Measurements from ENCODE around the gene MARCHF3.
"Not testable (repeated sequence)": the region's sequence is repeated elsewhere in the genome, so short reads cannot be mapped to it uniquely, and the experiment has no call there.

The MARCHF3 gene

DNA sequence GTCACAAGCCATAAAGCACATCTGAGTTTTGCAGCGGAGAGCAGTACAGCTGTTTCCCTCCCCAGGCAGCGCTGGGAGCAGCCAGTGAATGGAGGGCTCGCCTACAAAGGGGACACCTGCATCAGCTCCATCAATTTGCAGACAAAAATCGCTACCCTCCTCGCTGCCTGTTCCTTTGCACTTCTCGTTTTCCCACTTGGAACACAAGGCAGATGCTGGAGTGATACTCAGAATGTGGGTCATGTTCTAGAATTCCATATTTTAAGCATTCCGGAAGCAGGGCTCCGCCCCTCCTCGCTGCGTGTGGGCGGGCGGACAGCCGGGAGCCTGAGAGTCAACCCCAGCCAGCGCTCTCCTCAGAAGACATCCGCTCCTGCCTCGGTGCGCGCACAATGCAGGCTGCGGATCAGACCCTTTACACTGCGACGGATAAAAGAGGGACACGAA lies 161.3 kb downstream of the MARCHF3 start:
- DNase-seq = peak; percentile 80

DNA sequence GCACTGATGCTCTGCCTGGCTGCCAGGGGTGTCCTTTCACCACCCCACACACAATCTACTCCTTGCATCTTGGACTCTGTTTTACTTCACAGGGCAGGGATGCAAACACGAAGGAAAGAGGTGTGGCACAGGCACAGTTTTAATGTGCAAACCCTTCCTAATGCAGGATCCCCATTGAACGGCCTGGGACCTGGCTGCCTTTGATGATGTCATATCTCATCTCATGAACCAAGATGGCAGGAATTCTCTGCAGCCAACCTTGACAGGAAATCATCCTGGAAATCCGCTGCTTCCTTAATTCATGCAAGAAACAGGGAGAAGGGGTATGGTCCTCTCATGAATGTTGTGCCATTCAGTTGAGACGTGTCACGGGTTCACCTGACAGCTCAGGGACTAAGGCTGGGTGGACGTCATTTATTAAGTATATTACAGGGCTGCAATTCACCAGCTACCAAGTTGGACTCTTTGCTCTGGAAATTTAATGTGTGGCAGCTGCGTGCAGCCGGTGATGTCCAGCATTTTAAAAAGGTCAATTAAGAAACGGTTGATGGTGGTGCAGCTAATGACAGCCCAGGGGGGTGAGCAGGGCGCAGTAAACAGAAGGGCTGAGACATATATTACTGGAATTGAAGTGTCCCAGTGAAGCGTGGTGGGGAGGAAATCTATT lies 161.9 kb downstream of the MARCHF3 start:
- DNase-seq = no peak

DNA sequence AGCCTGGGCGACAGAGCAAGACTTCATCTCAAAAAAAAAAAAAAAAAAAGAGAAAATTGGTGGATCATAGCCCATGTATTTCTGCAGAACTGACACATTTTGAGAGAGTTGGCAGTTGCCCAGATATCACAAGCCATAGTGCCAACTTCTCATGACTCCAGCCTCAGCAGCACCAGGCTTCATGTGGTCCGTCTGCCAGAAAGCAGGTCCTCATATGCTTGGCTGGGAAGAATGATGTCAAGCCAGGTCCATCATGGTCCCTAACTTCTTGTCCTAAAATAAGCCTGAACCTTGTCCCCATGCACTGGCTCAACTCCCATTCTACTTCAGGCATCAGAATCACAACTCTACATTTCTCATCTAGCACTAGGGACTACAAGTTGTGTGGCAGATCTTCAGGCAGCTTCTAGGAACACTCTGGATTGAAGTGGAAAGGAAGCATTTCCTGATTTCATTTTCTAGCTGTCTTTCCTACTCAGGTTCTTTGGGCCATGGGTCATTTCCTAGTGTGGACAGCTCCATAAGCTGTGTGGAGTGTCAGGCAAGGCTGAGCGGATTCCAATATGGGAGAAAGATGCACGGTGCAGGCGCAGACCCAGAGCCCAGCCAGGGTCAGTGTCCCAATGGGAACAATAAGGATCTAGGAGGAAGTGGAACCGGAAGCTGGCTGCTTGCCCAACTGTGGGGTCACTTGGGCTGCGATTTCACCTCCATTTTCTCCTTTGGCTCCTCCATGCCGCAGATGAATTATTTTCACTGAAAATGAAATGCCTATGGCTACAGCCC lies 163.3 kb downstream of the MARCHF3 start:
- DNase-seq = no peak

DNA sequence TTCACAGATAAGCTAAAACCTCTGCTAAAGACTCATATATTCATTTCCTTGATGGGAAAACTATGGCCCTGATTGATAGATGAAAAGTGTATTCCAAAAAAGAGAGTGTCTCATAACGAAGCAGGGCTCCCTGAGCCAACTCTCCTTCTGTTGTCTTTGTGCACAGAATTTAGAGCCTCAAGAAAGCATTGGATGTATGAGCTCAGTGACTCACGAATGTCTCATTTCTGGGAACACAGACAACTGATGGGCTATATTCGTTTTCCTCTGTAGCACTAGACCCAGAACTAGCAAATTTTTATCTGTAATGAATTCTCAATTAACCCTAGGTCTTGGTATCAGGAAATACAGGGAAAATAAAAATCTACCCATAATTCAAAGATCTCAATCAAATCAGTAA lies 165.1 kb downstream of the MARCHF3 start:
- DNase-seq = no peak

DNA sequence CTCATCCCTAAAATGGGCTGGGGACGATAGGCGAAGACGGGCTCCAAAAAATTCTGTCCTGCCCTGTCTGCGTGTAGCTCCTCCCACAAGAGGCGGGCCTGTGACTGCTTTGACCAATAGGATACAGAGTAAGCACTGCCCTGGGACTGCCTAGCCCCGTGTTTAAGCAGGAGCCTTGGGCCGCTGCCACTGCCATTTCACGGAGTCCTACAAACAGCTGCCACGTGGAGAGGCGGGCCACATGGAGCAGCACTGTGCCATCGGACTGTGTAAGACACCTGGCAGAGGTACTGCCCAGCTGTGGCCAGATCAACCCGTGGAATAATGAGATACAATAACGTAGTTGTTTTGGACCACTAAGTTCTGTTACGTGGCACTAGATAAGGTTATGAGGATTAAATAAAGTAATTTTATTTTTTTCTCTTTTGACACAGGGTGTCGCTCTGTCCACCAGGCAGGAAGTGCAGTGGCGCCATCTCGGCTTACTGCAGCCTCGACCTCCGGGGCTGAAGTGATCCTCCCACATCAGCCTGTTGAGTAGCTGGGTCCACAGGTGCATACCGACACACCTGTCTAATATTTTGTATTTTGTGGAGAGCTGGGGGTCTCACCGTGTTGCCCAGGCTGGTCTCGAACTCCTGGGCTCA lies 166.2 kb downstream of the MARCHF3 start:
- no peak for DNase-seq

DNA sequence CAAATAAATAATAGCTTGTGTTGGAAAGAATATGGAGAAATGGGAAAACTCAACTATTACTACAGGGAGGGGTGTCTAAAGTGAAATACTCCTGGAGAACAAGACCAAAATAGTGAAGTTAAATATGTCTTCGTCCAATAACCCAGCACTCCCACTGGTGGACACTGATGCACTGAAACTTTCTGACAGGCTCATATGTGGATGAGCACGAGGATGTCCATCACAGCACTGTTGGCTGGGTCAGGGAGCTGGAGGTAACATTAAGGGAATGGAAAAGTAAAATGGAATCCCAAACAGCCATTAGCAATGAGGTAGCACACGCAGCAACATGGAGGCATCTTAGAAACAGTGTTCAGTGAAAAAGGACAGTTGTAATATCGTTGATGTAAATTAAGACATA lies 167.0 kb downstream of the MARCHF3 start:
- DNase-seq = no peak

DNA sequence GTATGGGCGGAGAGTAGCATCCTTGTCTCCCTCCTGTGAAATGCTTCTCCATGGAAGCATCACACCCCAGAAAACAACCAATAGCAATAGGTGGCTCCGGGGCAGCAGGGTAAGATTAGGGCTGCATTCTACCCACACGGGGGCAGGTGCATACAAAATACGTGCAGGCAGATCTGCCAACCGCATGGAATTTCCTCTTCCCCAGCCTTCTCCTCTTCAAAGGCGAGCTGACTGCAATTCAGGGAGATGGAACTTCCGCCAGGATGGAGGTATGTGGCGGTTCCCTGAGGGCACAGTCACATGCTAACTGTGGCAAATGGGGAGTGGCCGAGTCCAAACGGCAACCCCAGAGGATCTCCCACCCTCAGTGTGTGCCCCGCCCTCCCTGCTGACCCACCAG lies 171.9 kb downstream of the MARCHF3 start:
- DNase-seq = no peak

DNA sequence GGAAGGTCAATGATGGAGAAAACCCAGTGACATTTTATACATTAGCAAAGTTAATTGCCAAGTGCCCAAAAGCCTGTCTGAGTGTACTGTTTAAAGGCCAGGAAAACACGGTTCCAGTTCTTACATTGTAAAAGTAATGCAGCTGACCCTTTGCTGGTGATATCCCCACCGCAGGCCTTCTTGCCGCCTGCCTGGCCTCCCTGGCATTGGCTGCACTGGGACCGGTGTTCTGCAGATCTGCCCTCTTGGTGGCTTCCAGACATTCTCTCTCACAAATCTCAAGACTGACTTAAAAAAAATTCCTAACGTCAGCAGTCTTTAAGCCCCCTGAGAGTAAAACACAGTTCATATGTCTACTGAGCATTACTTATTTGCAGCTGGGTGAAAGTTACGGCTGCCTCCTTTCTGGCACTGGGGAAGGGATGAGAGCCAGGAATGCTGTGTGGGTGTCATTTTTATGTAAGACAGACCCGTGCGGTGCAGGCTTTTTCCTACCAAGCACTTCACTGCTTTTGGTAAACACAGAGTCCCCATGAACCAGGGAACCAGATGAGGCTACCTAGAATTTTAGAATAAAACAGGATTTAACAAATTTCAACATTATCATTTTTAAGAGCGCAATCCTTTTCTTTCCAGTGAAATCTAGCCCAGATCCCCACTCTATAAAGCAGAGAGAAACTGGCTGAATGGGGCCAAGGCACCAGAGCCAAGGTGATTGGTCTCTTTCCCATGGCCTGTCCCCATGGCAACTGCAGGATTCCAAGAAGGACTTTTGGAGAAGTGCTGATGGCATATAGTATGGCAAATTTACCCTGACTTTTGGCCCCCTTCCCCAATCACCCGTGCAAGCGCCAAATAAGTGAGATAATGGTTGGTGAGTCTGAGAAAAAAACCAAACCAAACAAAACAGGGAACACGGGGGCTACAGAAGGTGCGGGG lies 172.6 kb downstream of the MARCHF3 start:
- DNase-seq = no peak

DNA sequence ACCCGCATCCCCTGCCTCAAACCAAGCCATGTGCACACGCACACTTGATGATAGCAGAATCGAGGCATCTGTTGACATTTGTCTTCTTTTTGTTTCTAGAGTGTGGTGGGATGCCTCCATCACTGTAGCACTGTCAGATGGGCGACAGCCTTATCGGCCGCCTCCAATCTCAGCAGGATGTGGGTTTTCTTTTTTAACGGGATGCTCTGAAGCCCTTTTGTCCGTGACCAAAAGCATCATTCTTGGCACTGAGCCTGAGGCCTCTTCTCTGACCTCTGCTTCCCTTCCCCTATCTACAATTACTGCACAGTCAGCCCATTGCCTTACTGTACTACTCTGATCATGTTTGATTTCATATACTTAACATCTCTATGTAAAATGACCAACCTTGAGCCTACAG lies 175.1 kb downstream of the MARCHF3 start:
- DNase-seq = no peak

DNA sequence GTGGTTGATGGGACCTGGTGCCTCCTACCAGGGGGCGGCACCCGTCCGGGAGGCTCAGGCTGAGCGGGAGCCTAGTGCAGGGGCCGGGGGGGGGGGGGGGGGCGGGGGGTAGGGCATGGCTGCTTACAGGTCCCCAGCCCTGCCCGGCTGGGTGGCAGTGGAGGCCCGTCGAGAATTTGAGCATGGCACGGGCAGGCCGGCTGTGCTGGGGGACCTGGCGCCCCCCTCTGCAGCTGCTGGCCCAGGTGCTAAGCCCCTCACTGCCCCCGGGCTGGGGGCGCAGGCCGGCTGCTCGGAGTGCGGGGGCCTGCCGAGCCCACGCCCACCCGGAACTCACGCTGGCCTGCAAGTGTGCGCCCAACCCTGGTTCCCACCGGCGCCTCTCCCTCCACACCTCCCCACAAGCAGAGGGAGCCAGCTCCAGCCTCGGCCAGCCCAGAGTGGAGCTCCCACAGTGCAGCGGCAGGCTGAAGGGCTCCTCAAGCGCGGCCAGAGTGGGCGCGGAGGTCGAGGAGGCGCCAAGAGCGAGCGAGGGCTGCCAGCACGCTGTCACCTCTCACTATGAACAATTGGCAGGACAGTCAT lies 175.7 kb downstream of the MARCHF3 start:
- no peak for DNase-seq

DNA sequence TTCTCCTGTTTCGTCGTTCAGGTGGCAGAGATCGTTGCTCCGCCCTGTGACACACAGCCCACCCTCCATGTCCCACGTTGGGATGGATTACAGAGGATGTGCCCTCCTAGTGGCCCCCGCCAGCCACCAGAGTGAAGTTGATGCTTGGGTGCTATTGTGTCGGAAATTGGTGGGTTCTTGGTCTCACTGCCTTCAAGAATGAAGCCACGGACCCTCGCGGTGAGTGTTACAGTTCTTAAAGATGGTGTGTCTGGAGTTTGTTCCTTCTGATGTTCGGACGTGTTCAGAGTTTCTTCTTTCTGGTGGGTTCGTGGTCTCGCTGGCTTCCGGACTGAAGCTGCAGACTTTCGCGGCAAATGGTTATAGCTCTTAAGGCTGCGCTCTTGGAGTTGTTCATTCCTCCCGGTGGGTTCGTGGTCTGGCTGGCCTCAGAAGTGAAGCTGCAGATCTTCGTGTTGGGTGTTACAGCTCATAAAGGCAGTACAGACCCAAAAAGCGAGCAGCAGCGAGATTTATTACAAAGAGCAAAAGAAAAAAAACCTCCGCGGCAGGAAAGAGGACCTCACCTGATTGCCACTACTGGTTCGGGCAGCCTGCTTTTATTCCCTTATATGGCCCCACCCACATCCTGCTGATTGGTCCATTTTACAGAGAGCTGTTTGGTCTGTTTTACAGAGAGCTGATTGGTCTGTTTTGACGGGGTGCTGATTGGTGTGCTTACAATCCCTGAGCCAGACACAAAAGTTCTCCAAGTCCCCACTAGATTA lies 176.6 kb downstream of the MARCHF3 start:
- DNase-seq = not testable (repeated sequence)

DNA sequence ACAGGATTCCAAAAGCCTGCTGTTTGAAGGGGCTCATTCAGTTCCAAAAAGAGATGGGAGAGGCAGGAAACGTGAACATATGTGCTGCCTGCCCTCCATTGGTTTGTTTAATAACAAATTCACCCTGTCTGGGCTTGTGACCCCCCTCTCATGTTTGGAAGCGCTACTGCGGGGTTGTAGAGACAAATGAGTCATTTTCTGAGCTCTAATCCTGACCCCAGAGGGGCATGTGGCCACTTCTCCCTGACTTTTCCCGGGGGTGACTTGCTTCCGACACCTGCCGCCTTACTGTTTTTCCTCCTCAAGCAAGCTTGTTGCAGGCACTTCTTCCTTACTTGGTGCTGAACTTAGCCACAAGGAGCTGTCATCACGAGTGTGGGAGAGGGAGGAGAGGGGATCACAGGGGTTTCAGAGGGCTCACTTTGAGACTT lies 177.5 kb downstream of the MARCHF3 start:
- DNase-seq = no peak

DNA sequence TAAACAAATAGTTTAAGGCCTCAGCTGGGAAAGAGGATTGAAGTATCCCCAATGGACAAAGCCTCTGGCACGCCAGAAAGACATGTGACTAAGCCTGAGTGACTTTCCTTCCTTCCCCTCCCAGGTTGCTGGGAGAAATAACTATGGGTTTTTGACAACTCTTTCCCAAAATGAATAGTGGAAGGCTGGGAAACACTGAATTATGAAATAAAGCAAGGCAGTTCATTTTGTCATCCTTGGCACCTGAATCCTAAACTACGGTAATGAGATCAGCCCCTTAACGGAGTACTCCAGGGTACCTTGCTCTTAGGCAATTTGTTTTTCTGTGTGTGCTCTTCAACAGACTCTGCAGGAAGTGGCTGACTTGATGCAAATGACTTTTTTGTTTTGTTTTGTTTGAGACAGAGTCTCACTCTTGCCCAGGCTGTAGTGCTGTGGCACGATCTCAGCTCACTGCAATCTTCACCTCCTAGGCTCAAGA lies 178.2 kb downstream of the MARCHF3 start:
- DNase-seq = no peak

DNA sequence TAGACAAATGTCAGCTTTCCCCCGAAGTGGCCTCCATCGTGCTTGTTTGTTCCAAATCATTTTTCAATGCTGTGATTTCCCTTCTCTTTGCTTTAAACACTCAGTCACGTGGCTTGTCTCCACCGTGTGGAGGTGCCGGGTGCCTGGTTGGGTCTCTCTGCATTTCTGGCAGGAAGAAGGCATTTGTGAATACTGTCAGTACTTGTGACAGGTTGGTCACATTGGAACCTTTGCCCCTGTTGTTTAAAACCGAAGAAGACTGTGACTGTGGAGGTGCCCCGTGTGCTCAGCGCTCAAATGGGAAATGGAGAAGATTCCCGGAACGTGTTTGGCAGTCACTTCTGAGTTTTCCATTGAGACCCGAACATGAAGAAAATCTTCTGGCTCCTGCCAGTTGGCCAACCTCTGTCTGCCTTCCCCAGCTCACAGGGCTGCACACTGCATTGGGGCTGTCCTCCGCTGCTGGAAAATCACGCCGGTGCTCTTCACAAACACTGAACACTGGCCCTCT lies 178.8 kb downstream of the MARCHF3 start:
- DNase-seq = peak; percentile 81

DNA sequence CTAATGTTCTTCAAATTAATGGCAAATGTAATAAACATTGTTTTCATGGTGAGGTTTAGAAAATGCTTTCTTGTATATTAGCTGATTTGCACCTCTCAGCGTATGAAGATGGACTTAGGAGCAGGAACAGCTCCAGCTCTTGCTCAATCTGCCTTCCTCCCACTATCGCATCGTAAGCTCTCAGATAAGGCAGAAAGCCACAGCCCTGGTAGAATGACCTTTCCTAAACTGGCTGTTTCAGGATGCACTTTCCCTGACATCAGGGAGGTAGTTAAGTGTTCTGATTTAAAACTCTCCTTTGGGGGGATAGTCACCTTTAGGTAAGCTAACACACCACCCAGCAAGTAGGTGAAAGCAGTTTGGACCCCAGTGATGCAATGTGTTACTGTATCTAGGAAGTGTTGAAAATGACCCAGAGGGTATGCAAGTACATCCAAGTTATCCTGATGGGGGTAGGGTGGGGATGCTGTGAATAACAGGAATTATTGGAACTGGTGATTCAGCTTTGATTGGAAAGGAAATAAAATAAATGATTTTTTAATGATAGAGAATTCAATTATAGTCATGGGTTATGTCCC lies 181.2 kb downstream of the MARCHF3 start:
- DNase-seq = no peak

DNA sequence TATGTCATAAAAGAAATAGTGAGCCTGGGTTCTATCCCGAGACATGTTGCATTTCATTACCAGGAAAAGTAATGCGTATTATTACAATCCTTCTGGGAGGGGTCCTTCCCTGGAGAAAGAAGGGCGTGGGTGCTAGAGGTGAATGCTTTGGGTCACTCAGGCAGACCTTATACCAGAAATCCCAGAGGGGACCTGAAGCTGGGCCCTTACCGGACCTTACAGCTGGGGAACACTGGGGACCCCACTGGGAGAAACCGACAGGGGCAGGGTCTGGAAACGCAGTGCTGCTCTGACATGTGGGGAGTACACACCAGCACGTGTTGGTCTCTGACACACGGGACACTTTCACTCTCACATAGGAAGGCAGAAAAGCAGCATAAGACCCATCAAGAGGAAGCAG lies 182.1 kb downstream of the MARCHF3 start:
- no peak for DNase-seq

DNA sequence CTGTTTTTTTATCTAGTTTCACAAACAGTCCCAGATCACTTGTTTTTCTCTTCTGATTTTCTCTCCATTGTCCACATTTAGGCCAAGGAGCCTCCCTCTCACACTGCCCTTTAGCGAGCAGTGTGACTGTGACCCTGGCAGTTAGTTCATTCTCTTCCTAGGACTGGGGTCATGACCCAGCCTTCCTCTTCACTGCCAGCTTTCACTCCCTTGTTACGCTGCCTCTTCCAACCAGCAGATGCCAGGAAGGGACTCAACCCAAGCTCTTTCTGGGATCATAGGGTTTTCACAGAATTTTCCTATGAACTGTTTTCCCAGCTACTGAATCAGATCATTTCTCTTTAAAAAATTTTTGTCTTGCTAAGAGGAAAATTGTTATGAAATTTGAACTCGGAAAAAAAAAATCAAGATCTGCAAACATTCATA lies 182.5 kb downstream of the MARCHF3 start:
- DNase-seq = no peak

DNA sequence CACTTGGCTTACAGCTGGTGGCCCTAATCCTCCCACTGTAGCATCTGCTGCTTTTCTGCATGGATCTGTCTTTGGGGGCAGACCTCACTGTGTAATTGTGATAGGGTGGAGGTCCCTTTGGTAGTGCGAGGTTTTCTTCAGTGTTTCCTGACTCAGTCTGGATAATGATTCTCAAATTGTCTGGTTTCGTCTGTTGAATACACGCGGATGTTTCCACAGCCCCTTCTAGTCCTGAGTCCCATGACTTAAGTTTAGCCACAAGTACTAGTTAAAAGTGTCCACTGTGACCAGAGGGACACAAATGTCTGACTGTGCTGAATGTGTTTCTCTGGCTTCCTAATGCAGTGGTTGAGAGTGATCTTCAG lies 182.9 kb downstream of the MARCHF3 start:
- no peak for DNase-seq

DNA sequence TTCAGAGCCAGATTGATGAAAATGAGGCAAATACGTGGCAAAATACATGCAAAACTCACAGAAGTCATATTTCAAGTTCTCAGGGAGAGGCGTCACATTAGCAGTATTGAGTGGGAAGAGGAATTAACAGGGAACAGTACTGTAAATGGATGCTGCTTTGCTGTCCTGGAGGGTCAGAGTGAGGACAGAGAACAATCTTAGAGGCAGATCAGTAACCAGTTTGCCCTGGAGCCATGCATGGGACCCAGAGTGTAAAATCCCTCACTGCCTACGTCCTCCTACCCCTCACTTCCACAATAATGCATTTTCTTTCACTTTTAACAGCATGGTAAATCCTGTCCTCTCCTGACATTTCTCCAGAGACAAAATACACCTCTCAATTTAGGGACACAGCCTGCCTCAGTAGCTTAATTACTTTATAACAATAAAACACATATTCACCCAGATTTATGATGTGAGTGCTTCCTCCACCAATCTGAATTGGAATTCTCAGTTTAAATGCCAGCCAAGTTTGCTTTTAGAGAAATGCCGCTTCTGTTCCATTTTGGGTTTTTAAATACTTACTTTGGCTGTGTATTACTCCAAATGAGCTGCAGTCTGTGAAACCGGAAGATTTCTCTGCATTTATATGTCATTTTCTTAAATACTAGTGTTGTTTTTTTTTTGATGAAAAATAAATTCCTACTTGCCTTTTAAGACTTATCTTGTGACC lies 183.5 kb downstream of the MARCHF3 start:
- DNase-seq = no peak

DNA sequence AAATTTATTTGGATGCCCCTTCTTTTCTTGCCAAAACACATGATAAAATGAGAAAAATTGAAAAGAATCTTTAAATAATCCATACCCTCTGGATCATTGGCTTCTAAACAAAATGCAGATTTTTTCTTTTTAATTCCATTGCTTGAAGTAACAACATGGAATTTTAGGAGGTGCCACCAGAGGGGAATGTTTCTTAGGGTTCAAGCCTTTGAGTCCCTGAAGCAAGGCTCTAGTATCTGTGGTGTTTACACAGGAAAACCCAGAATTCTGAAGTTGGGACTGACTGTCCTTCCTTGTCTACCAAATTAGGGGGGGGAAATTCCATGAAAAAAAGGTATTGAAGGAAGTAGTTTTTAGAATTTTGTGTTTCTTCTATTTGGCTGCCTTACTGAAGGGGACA lies 184.0 kb downstream of the MARCHF3 start:
- no peak for DNase-seq

Measured in left hindlimb (tissue), 1 donor.